Ovary (tissue), 9 donors: ENCODE measurements around the gene CERS6. TPM values are rescaled to one million over a fixed set of nuclear protein-coding genes. Genes with fewer than 3 reads are reported as not detected.

Experiments used
- DNase-seq, 5 donors: peaks; one replicate each; pipeline ENCODE4 v3.0.0-alpha.2; 2019 to 2020
- H3K27ac ChIP-seq, 2 donors: fragments of 200-600 bp; one replicate each; pipeline versions ENCODE4 v1.5.1 to v1.8.0; 2019 to 2022
- H3K27me3 ChIP-seq: fragments of 200-600 bp; one replicate; pipeline ENCODE4 v1.8.0; 2022
- H3K36me3 ChIP-seq: fragments of 200-600 bp; sonication (generic); one replicate; pipeline ENCODE4 v1.5.1; 2019
- H3K4me1 ChIP-seq: one replicate; pipeline ENCODE4 v1.8.1; 2013; ENCODE audit warnings: mild to moderate bottlenecking, moderate library complexity; ENCODE audit not compliant: insufficient read depth
- H3K4me3 ChIP-seq: fragments of 200-600 bp; sonication (generic); one replicate; pipeline ENCODE4 v1.5.1; 2017
- H3K9me3 ChIP-seq, 2 donors: fragments of 200-600 bp in 1 of 2; sonication (generic) in 1 of 2; one replicate each; pipeline versions ENCODE4 v1.5.1 to v1.8.1; 2013 to 2019; ENCODE audit warnings: mild to moderate bottlenecking in 1 of 2, moderate library complexity in 1 of 2
- EP300 ChIP-seq: sonication (generic); formaldehyde crosslinking; IDR thresholded peaks from one replicate; pipeline ENCODE4 v1.6.1; 2017; ENCODE audit warnings: antibody characterized with exemption
- POLR2A ChIP-seq: fragments of 450-650 bp; IDR thresholded peaks from one replicate; pipeline ENCODE4 v1.6.1; 2017; ENCODE audit warnings: antibody characterized with exemption, mild to moderate bottlenecking, moderate library complexity
- WGBS, 3 donors: extraction: QIAGEN DNeasy Blood & Tissue Kit in 1 of 3; methylation state at CpG; one replicate each; pipeline versions ENCODE4 v1.1.5 to v1.1.7; 2013 to 2017; 5-methylcytosine and 5-hydroxymethylcytosine counted together
- intact Hi-C, 4 donors: fragments of 100-400 bp; cut with DNase I; formaldehyde crosslinking; loops; one replicate each; pipeline versions ENCODE4 v1.11.0 to v1.15.1; 2022 to 2023
- polyA plus RNA-seq, 2 donors: library from polyadenylated mRNA; stranded (reverse); fragments of 200-250 nt in 1 of 2; fragments of 350-450 nt in 1 of 2; fragmentation: Illumina TruSeq in 1 of 2; extraction: RNeasy Lipid Tissue Mini Kit (QIAGEN cat#74804) in 1 of 2; gene quantifications; one replicate each; pipeline ENCODE4 v1.2.3, GENCODE V29; 2013 to 2014
- total RNA-seq, 7 donors: library from RNA; depleted of rRNA in 2 of 7; stranded (reverse); fragments of >200 nt in 2 of 7; fragmentation: NEBNext Ultra II Directional in 3 of 7; extraction: Animal tissue kit (Norgen Biotek cat#: 25700) in 3 of 7; gene quantifications; one replicate each; pipeline versions ENCODE4 v1.1.0 to v1.2.4, GENCODE V29; 2016 to 2023
- TF ChIP-seq, protein P1 (sequence below), 3 donors: fragments of 450-650 bp in 2 of 3; fragments of 200-600 bp in 1 of 3; IDR thresholded peaks; one replicate each; pipeline versions ENCODE4 v1.5.1 to v1.8.0; 2016 to 2022; ENCODE audit warnings: antibody characterized with exemption in 3 of 3, mild to moderate bottlenecking in 1 of 3
- donor health status: DM: no; HTN: no; CAD: no; lungs with moderate emphysema.
- donor health status: DM: no; HTN: no; CAD: no.
- donor health status: Bipolar disorder and iron deficiency.
- donor health status: DM: yes; HTN: yes; CAD: no.
- donor health status: DM: no; HTN: no; CAD: no.
- donor health status: DM: yes; HTN: yes; CAD: no.

Gene CERS6
- total and polyA plus RNA-seq, 9 donors, result 11.5 to 30.8 (median 24.9) TPM

GRCh38 chr2:168448980-168449379 is 7.1 kb upstream of the CERS6 start:
- no peaks in the 10 kb centered on the region for H3K4me1 ChIP-seq
- TF ChIP-seq, protein P1, sequence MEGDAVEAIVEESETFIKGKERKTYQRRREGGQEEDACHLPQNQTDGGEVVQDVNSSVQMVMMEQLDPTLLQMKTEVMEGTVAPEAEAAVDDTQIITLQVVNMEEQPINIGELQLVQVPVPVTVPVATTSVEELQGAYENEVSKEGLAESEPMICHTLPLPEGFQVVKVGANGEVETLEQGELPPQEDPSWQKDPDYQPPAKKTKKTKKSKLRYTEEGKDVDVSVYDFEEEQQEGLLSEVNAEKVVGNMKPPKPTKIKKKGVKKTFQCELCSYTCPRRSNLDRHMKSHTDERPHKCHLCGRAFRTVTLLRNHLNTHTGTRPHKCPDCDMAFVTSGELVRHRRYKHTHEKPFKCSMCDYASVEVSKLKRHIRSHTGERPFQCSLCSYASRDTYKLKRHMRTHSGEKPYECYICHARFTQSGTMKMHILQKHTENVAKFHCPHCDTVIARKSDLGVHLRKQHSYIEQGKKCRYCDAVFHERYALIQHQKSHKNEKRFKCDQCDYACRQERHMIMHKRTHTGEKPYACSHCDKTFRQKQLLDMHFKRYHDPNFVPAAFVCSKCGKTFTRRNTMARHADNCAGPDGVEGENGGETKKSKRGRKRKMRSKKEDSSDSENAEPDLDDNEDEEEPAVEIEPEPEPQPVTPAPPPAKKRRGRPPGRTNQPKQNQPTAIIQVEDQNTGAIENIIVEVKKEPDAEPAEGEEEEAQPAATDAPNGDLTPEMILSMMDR (IDR thresholded peaks at IDR 0.05), result no peak
- no peak for TF ChIP-seq EP300
- no peak for TF ChIP-seq POLR2A
- no peak overlapping the region for H3K4me3 ChIP-seq
- intact Hi-C loops, result no loop called here
- H3K27ac ChIP-seq, result no peak overlapping the region
- DNase-seq, result no peak
- H3K27me3 ChIP-seq, result no peaks in the 10 kb centered on the region
- no peaks in the 10 kb centered on the region for H3K9me3 ChIP-seq
- no peaks in the 10 kb centered on the region for H3K36me3 ChIP-seq

GRCh38 chr2:168449419-168449818 is 6.7 kb upstream of the CERS6 start:
- 33 to 44% (median 40%) methylated on average over 3 of the region's 3 CpGs for WGBS, 3 donors
- DNase-seq, result no peak
- intact Hi-C loops, result no loop called here
- H3K4me3 ChIP-seq, result no peak overlapping the region
- H3K27ac ChIP-seq, result no peak overlapping the region
- H3K27me3 ChIP-seq, result no peaks in the 10 kb centered on the region
- no peaks in the 10 kb centered on the region for H3K36me3 ChIP-seq
- TF ChIP-seq, protein P1 (IDR thresholded peaks at IDR 0.05), result no peak
- TF ChIP-seq EP300, result no peak
- no peaks in the 10 kb centered on the region for H3K9me3 ChIP-seq
- H3K4me1 ChIP-seq, result no peaks in the 10 kb centered on the region

GRCh38 chr2:168450171-168450570 is 5.9 kb upstream of the CERS6 start:
- H3K27ac ChIP-seq, result no peak overlapping the region
- no peaks in the 10 kb centered on the region for H3K4me1 ChIP-seq
- H3K27me3 ChIP-seq, result no peaks in the 10 kb centered on the region
- no peak for DNase-seq
- H3K4me3 ChIP-seq, result no peak overlapping the region
- H3K9me3 ChIP-seq, result no peaks in the 10 kb centered on the region
- intact Hi-C loops, result loop anchor here in 1 of 4 donors (10.0 kb wide), 1 partner anchor 185 kb away; no protein-coding TSS in a partner anchor
- TF ChIP-seq, protein P1 (IDR thresholded peaks at IDR 0.05), result no peak
- TF ChIP-seq EP300 (no peak), POLR2A (no peak)
- 96 to 100% (median 97%) methylated on average over 1 of the region's 1 CpG for WGBS, 3 donors
- H3K36me3 ChIP-seq, result no peaks in the 10 kb centered on the region

DNA sequence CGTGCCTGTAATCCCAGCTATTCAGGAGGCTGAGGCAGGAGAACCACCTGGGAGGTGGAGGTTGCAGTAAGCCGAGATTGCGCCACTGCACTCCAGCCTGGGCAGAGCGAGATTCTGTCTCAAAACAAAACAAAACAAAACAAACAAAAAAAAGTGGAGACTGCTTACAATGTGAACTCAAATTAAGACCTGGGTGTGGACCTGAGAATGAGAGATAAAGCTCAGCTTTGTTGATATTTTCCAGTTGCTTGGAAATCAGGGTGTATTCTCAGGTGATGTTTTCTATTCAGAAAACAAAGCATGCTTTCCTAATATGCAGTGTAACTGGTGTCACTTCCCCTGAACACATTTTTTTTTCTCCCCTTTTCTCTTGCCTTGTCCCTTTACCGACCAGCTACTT is 5.3 kb upstream of the CERS6 start:
- intact Hi-C loops, result loop anchor here in 1 of 4 donors (10.0 kb wide), 1 partner anchor 184 kb away; no protein-coding TSS in a partner anchor
- WGBS, 3 donors, result 75 to 86% (median 84%) methylated on average over 5 of the region's 5 CpGs
- no peaks in the 10 kb centered on the region for H3K27me3 ChIP-seq
- no peak overlapping the region for H3K4me3 ChIP-seq
- no peaks in the 10 kb centered on the region for H3K9me3 ChIP-seq
- TF ChIP-seq POLR2A (no peak), EP300 (no peak)
- TF ChIP-seq, protein P1 (IDR thresholded peaks at IDR 0.05), result no peak
- no peaks in the 10 kb centered on the region for H3K36me3 ChIP-seq
- H3K27ac ChIP-seq, result no peak overlapping the region
- no peaks in the 10 kb centered on the region for H3K4me1 ChIP-seq
- no peak for DNase-seq
